ENCODE measurements around the gene PRDM7.

- TF ChIP-seq HMG20A (CRISPR knock-in tag; conservative IDR thresholded peaks at IDR 0.05) (no peak), CBX1 (IDR thresholded peaks at IDR 0.05; ENCODE audit: low read depth) (no peak), GMEB1 (CRISPR knock-in tag; IDR thresholded peaks at IDR 0.05) (no peak), JUNB (CRISPR knock-in tag; conservative IDR thresholded peaks at IDR 0.05) (no peak), ZMIZ1 (IDR thresholded peaks at IDR 0.05; ENCODE audit: low read depth in 2 of 2, low read length in 2 of 2) (no peak), MCM3 (IDR thresholded peaks at IDR 0.05) (no peak), ID3 (CRISPR knock-in tag; IDR thresholded peaks at IDR 0.05) (no peak), ID3 (tag; IDR thresholded peaks at IDR 0.05) (no peak), CTCF (IDR thresholded peaks at IDR 0.05 in 2 of 3, conservative IDR thresholded peaks at IDR 0.05 in 1 of 3; ENCODE audit: insufficient read depth in 2 of 3, low read depth in 1 of 3, low read length in 3 of 3) (no peak), ZKSCAN8 (CRISPR knock-in tag; IDR thresholded peaks at IDR 0.05) (no peak), ETS1 (conservative IDR thresholded peaks at IDR 0.05; ENCODE audit: control insufficient read depth, low read depth, low read length) (no peak), CEBPB (tag; IDR thresholded peaks at IDR 0.05) (no peak)
Observed at GRCh38 chr16:90028985-90029384, 48.1 kb downstream of the PRDM7 start.

Data from K562 (cell line).